MV-4-11 (cell line): ENCODE results near the gene SEC23IP.
A peak's percentile ranks its signal among the peaks of the same experiment; 100 is the strongest.

Experiments
- DNase-seq: peaks from one replicate; lab custom pipeline; 2025; lab: John Stamatoyannopoulos, UW

Gene SEC23IP

GRCh38 chr10:119940487-119940886 lies 48.0 kb downstream of the SEC23IP start:
- no peak for DNase-seq

- no peak for DNase-seq
Observed at GRCh38 chr10:119942973-119943372, 50.4 kb downstream of the SEC23IP start.

- no peak for DNase-seq
Observed at GRCh38 chr10:119945805-119946204, 53.3 kb downstream of the SEC23IP start.

GRCh38 chr10:119947300-119947699 lies 54.8 kb downstream of the SEC23IP start:
- DNase-seq, result no peak

GRCh38 chr10:119957451-119957850 lies 64.9 kb downstream of the SEC23IP start:
- DNase-seq, result no peak

GRCh38 chr10:119962837-119963236 lies 70.3 kb downstream of the SEC23IP start:
- no peak for DNase-seq

- no peak for DNase-seq
Observed at GRCh38 chr10:119967066-119967465, 74.5 kb downstream of the SEC23IP start.

GRCh38 chr10:119969609-119970008 lies 77.1 kb downstream of the SEC23IP start:
- DNase-seq, result no peak

- DNase-seq, result no peak
Observed at GRCh38 chr10:119970107-119970506, 77.6 kb downstream of the SEC23IP start.

- DNase-seq, result no peak
Observed at GRCh38 chr10:119970963-119971362, 78.4 kb downstream of the SEC23IP start.

GRCh38 chr10:119973281-119973680 lies 80.8 kb downstream of the SEC23IP start:
- DNase-seq, result no peak

- peak; percentile 25 for DNase-seq
Observed at GRCh38 chr10:119976421-119976820, 83.9 kb downstream of the SEC23IP start.

GRCh38 chr10:119980956-119981750 lies 88.6 kb downstream of the SEC23IP start:
- no peak for DNase-seq

- DNase-seq, result no peak
Observed at GRCh38 chr10:119981826-119982225, 89.3 kb downstream of the SEC23IP start.

- no peak for DNase-seq
Observed at GRCh38 chr10:119988333-119988732, 95.8 kb downstream of the SEC23IP start.

GRCh38 chr10:119989966-119990365 lies 97.4 kb downstream of the SEC23IP start:
- no peak for DNase-seq

GRCh38 chr10:119991066-119991465 lies 98.5 kb downstream of the SEC23IP start:
- DNase-seq, result no peak

- DNase-seq, result no peak
Observed at GRCh38 chr10:119991816-119992215, 99.3 kb downstream of the SEC23IP start.
